ENCODE results near the gene TBL3. TPM values are rescaled to one million over a fixed set of nuclear protein-coding genes. Genes with fewer than 3 reads are reported as not detected.
A peak's percentile ranks its signal among the peaks of the same experiment; 100 is the strongest.

The TBL3 gene
- total RNA-seq, 6 experiments from 2014 or later: 15.8 to 42.4 (median 18.1) TPM

DNA sequence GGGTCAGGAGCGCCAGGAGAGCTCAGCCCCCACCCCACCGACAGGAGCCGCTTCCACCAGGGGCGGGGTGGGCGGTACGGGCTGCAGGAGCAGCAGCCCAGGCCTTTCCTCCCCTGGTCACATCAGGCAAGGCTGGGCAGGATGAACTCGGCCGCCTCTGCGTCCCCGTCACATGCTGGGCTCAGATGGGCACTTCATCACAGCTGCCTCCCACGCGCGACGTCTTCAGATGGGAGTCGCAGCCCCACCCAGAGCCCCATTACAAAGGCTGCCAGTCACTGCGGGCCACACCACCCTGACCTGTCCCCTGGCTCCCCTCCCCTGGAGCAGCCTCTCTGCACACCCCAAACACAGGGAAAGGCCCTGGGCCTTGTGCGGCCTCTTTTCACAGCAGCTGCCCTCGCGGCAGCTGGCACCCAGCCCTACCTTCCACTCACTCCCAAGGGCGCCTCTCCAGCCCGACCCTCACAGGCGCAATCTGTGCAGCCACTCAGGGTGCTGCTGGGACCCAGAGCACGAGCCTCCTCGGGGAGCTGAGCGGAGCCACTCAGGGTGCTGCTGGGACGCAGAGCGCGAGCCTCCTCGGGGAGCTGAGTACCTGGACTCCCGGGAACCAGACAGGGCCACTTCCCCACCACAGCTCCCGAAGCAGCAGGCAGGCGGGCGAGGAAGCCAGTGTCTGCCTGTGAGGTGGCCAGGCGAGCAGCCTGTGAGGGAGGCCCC, 33.1 kb downstream of the TBL3 start:
- 57% methylated on average over 6 of the region's 34 CpGs for WGBS (ENCODE audit: insufficient coverage, low coverage, low lambda C conversion rate, missing lambda C conversion rate)
- H3K4me3 ChIP-seq: no peak overlapping the region
- no peak for DNase-seq
- H3K9me3 ChIP-seq: no peaks in the 10 kb centered on the region
- no peak for ATAC-seq
- peaks cover 0 to 31% (median 17%) of the 10 kb centered on the region in 4 donors for H3K4me1 ChIP-seq
- intact Hi-C loops (cut with DNase I): no loop called here
- peaks cover 0 to 34% (median 19%) of the 10 kb centered on the region in 4 donors for H3K36me3 ChIP-seq
- no peaks in the 10 kb centered on the region for H3K27me3 ChIP-seq
- no peak overlapping the region for H3K27ac ChIP-seq
- TF ChIP-seq, protein P1, sequence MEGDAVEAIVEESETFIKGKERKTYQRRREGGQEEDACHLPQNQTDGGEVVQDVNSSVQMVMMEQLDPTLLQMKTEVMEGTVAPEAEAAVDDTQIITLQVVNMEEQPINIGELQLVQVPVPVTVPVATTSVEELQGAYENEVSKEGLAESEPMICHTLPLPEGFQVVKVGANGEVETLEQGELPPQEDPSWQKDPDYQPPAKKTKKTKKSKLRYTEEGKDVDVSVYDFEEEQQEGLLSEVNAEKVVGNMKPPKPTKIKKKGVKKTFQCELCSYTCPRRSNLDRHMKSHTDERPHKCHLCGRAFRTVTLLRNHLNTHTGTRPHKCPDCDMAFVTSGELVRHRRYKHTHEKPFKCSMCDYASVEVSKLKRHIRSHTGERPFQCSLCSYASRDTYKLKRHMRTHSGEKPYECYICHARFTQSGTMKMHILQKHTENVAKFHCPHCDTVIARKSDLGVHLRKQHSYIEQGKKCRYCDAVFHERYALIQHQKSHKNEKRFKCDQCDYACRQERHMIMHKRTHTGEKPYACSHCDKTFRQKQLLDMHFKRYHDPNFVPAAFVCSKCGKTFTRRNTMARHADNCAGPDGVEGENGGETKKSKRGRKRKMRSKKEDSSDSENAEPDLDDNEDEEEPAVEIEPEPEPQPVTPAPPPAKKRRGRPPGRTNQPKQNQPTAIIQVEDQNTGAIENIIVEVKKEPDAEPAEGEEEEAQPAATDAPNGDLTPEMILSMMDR (IDR thresholded peaks at IDR 0.05): no peak
- TF ChIP-seq POLR2A (IDR thresholded peaks at IDR 0.05): no peak

DNA sequence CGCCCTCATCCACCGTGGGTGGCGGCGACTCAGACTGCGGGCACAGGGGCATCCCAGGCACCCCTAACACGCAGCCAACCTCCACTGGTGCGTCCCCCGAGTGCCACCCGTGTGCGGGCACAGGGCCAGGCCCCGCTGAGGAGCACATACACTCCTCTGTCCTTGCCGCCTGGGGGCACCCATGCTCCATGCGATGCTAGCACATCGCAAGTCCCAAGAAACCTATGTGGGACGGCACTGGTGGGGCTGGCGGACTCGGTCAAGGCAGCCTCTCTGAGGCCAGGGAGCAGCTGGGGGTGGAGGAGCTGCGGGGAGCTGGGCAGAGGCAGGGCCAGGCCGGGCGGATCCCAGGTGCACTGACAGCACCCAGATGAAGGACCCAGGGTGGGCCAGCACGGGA, 33.8 kb downstream of the TBL3 start:
- peaks cover 0 to 36% (median 17%) of the 10 kb centered on the region in 4 donors for H3K4me1 ChIP-seq
- ATAC-seq (no peak), DNase-seq (peak in 1 of 3 donors; percentile 53)
- whole genome bisulfite sequencing (ENCODE audit: insufficient coverage, low coverage, low lambda C conversion rate, missing lambda C conversion rate): 66% methylated on average over 3 of the region's 21 CpGs
- H3K27me3 ChIP-seq: no peaks in the 10 kb centered on the region
- H3K36me3 ChIP-seq: peaks cover 0 to 29% (median 16%) of the 10 kb centered on the region in 4 donors
- intact Hi-C loops (cut with DNase I): no loop called here
- no peak overlapping the region for H3K4me3 ChIP-seq
- H3K9me3 ChIP-seq: no peaks in the 10 kb centered on the region
- H3K27ac ChIP-seq: no peak overlapping the region
- no peak for TF ChIP-seq POLR2A (IDR thresholded peaks at IDR 0.05)
- TF ChIP-seq, protein P1 (IDR thresholded peaks at IDR 0.05): no peak

GRCh38 chr16:2006317-2006716, 34.5 kb downstream of the TBL3 start:
- no peak for TF ChIP-seq POLR2A (IDR thresholded peaks at IDR 0.05)
- TF ChIP-seq, protein P1 (IDR thresholded peaks at IDR 0.05): no peak
- Histone ChIP-seq H3K4me1 (peaks cover 0 to 36% (median 17%) of the 10 kb centered on the region in 4 donors), H3K4me3 (no peak overlapping the region), H3K27me3 (no peaks in the 10 kb centered on the region), H3K9me3 (no peaks in the 10 kb centered on the region), H3K36me3 (peaks cover 0 to 22% (median 13%) of the 10 kb centered on the region in 4 donors), H3K27ac (no peak overlapping the region)
- intact Hi-C loops (cut with DNase I): no loop called here
- ATAC-seq: no peak
- DNase-seq: no peak
- 60% methylated on average over 1 of the region's 8 CpGs for WGBS (ENCODE audit: insufficient coverage, low coverage, low lambda C conversion rate, missing lambda C conversion rate)

DNA sequence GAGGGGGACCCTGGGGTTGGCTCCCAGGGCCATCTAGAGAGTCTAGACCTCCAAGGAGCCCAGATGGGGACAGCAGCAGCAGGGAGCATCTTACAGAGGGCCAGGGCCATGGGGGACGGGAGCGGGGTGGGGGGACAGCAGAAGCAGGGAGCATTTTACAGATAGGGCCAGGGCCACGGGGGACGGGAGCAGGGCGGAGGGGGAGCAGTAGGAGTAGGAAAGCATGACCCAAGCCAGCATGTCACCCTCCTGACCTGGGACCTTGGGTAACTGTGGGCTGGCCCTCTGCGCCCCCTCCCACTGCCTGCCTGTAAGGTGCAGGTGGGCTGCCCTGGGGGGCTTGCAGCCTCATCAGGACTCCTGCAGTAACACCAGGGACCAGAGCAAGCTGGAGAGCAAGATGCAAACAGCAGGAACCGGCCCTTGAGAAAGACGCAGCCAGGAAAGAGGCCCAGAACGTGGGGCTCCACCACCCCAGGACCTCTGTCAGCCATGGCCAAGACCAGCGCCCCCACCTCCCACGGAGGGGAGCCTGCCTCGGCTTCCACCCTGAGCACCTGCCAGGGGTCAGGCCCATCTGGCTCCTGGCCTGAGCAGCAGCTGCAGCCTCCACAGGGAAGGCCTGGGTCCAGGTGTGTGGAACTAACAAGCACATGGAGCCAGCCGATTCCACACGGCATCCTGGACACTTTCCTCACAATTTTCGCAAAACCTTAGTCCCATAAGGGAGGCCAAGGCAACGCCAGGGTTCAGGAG, 35.4 kb downstream of the TBL3 start:
- TF ChIP-seq, protein P1 (IDR thresholded peaks at IDR 0.05): no peak
- no peak for TF ChIP-seq POLR2A (IDR thresholded peaks at IDR 0.05)
- H3K27ac ChIP-seq: no peak overlapping the region
- H3K4me3 ChIP-seq: no peak overlapping the region
- intact Hi-C loops (cut with DNase I): no loop called here
- peaks cover 0 to 13% (median 5%) of the 10 kb centered on the region in 4 donors for H3K36me3 ChIP-seq
- no peak for ATAC-seq
- no peaks in the 10 kb centered on the region for H3K27me3 ChIP-seq
- WGBS (ENCODE audit: insufficient coverage, low coverage, low lambda C conversion rate, missing lambda C conversion rate): 63% methylated on average over 8 of the region's 16 CpGs
- H3K4me1 ChIP-seq: peaks cover 0 to 36% (median 17%) of the 10 kb centered on the region in 4 donors
- no peak for DNase-seq
- no peaks in the 10 kb centered on the region for H3K9me3 ChIP-seq

All from right lobe of liver (tissue), 6 donors.